Mesangial cell (primary cell): ENCODE results near the gene RFPL4A. TPM values are rescaled to one million over a fixed set of nuclear protein-coding genes. Genes with fewer than 3 reads are reported as not detected.

Source experiments
- total RNA-seq: library from RNA; depleted of rRNA; stranded (reverse); fragments of >200 nt; gene quantifications from 2 replicates; pipeline ENCODE4 v1.2.3, GENCODE V29; 2015

Gene RFPL4A
- total RNA-seq: not detected in 2 replicates

DNA sequence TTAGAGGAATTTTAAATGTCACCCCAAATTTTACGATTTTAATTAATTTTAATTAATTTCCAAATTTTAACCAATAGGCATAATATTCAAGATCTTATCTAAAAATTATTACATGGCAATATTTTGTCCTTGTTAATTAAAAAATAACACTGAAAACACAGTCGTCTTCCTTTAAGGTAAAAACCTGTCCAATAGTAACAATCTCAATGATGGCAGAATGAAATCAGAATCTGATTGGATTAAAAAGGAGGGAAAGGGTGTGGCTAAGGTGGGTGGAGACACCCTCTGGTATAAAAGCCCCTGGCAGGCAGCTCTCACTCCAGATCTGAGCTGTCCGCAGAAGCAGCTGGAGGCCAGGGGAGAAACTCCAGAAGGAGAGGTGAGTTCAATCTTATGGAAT lies at the start of gene RFPL4A:
Gene RFPL4A (plus strand): TSS at position 301 of the 400 bp plus-strand sequence. CDS start 2,704 bp downstream, outside the sequence.

DNA sequence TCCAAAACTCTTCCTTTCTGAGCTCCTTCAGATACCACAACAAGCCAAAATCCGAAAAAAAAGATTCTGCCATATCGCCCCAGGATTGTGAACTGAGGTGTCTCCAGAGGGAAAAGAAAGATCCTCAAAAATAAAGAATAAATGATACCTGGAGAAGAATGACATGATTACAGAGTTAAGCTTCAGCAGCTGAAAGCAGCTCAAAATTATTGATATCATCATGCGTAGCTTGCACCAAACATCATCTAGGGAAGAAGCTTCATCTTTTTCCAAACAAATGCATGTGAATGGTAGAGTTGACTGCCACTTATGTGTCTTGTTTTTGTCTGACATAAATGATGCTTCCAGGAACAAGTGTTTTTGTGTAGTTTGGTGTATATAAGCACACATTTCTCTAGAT lies 20.6 kb upstream of the RFPL4A start, which contains the start of gene NLRP9:
Gene NLRP9 (minus strand): TSS at position 101 of the 400 bp plus-strand sequence. CDS start 28 bp downstream, at position 73.

DNA sequence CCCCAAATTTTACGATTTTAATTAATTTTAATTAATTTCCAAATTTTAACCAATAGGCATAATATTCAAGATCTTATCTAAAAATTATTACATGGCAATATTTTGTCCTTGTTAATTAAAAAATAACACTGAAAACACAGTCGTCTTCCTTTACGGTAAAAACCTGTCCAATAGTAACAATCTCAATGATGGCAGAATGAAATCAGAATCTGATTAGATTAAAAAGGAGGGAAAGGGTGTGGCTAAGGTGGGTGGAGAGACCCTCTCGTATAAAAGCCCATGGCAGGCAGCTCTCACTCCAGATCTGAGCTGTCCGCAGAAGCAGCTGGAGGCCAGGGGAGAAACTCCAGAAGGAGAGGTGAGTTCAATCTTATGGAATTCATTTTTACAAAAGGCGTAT lies 9.9 kb downstream of the RFPL4A start, which contains the start of gene RFPL4AL1:
Gene RFPL4AL1 (plus strand): TSS at position 301 of the 400 bp plus-strand sequence. CDS start 2,687 bp downstream, outside the sequence.

Other genes with a start within 250 kb of the RFPL4A start
- gene SBK2, start 222.0 kb upstream of the RFPL4A start, total RNA-seq: 2.4 and 7.9 TPM in 2 replicates
- 0.13 and 0.16 TPM in 2 replicates for gene SBK3, start 213.6 kb upstream of the RFPL4A start, total RNA-seq
- gene ZNF579, start 178.2 kb upstream of the RFPL4A start, total RNA-seq: 10.8 and 25.7 TPM in 2 replicates
- gene FIZ1, start 159.6 kb upstream of the RFPL4A start, total RNA-seq: 6.0 and 8.5 TPM in 2 replicates
- 18.4 and 25.5 TPM in 2 replicates for gene ZNF524, start 158.8 kb upstream of the RFPL4A start, total RNA-seq
- gene ZNF865, start 153.4 kb upstream of the RFPL4A start, total RNA-seq: 4.6 and 12.7 TPM in 2 replicates
- 3.7 and 6.7 TPM in 2 replicates for gene ZNF784, start 134.5 kb upstream of the RFPL4A start, total RNA-seq
- 24.8 and 59.3 TPM in 2 replicates for gene ZNF580, start 118.1 kb upstream of the RFPL4A start, total RNA-seq
- 23.1 and 60.6 TPM in 2 replicates for gene ZNF581, start 115.4 kb upstream of the RFPL4A start, total RNA-seq
- 10.6 and 30.8 TPM in 2 replicates for gene CCDC106, start 110.9 kb upstream of the RFPL4A start, total RNA-seq
- 113 and 234 TPM in 2 replicates for gene U2AF2, start 104.1 kb upstream of the RFPL4A start, total RNA-seq
- 112 and 155 TPM in 2 replicates for gene EPN1, start 83.9 kb upstream of the RFPL4A start, total RNA-seq
- gene NLRP9, start 20.7 kb upstream of the RFPL4A start, total RNA-seq: not detected in 2 replicates
- gene RFPL4AL1, start 10.0 kb downstream of the RFPL4A start, total RNA-seq: not detected in 2 replicates
- not detected in 2 replicates for gene NLRP11, start 72.9 kb downstream of the RFPL4A start, total RNA-seq
- gene NLRP4, start 77.4 kb downstream of the RFPL4A start, total RNA-seq: not detected in 2 replicates
- gene NLRP13, start 173.2 kb downstream of the RFPL4A start, total RNA-seq: not detected in 2 replicates
- gene NLRP8, start 188.7 kb downstream of the RFPL4A start, total RNA-seq: not detected in 2 replicates
- gene NLRP5, start 227.7 kb downstream of the RFPL4A start, total RNA-seq: not detected in 2 replicates